H1 (cell line): ENCODE data around the gene RILPL1. TPM values are rescaled to one million over a fixed set of nuclear protein-coding genes. Genes with fewer than 3 reads are reported as not detected.
"Not testable (repeated sequence)": the region's sequence is repeated elsewhere in the genome, so short reads cannot be mapped to it uniquely, and the experiment has no call there.

Source experiments
- CTCF ChIA-PET: fragments of 300-600 bp; sonication (Branson Sonifier 250); formaldehyde crosslinking; loops from one replicate; lab custom pipeline; 2021; ENCODE audit not compliant: partially characterized antibody; lab: Charles Lee
- POLR2A ChIA-PET: fragments of 300-600 bp; sonication (Branson Sonifier 250); formaldehyde crosslinking; loops from one replicate; lab custom pipeline; 2021; ENCODE audit warnings: inconsistent platforms; ENCODE audit not compliant: partially characterized antibody; lab: Charles Lee
- DNase-seq, 2 experiments: peaks; one replicate each; pipeline versions ENCODE4 v3.0.0 to v3.0.0-alpha.2; 2010 to 2022; ENCODE audit warnings: low spot score in 2 of 2, low read depth in 1 of 2, mixed read lengths in 1 of 2
- FAIRE-seq: peaks from 2 replicates; lab custom pipeline; 2011; peaks lifted over from hg19 to GRCh38; lab: Jason Lieb, UNC
- H2AFZ ChIP-seq: 2 replicates; pipeline ENCODE4 v1.8.1; 2012; ENCODE audit warnings: low read length, inconsistent platforms
- H2AK5ac ChIP-seq: 2 replicates; pipeline ENCODE4 v1.6.1; 2013; ENCODE audit warnings: low read depth, low read length
- H2BK120ac ChIP-seq: replicated peaks from 2 replicates; pipeline ENCODE3; 2013; ENCODE audit warnings: low read depth, low read length, inconsistent platforms
- H2BK12ac ChIP-seq: 2 replicates; pipeline ENCODE4 v1.6.1; 2013; ENCODE audit warnings: low read depth, low read length
- H2BK15ac ChIP-seq: 2 replicates; pipeline ENCODE4 v1.6.1; 2013; ENCODE audit warnings: low read length
- H2BK20ac ChIP-seq: 2 replicates; pipeline ENCODE4 v1.6.1; 2013; ENCODE audit warnings: low read length
- H2BK5ac ChIP-seq: 2 replicates; pipeline ENCODE4 v1.6.1; 2013; ENCODE audit warnings: low read depth, low read length
- H3K14ac ChIP-seq: 2 replicates; pipeline ENCODE4 v1.6.1; 2013; ENCODE audit warnings: inconsistent platforms; ENCODE audit not compliant: insufficient read length
- H3K18ac ChIP-seq: 2 replicates; pipeline ENCODE4 v1.6.1; 2013; ENCODE audit warnings: low read length; ENCODE audit errors: extremely low read depth
- H3K23ac ChIP-seq: 2 replicates; pipeline ENCODE4 v1.6.1; 2013; ENCODE audit warnings: inconsistent platforms; ENCODE audit not compliant: insufficient read length
- H3K23me2 ChIP-seq: 2 replicates; pipeline ENCODE4 v1.6.1; 2013; ENCODE audit warnings: low read depth, low read length
- H3K27ac ChIP-seq: 2 replicates; pipeline ENCODE4 v1.6.1; 2011; ENCODE audit warnings: low read depth, low read length, inconsistent platforms
- H3K27me3 ChIP-seq, 4 experiments: replicated peaks in 1 of 4; 1 replicate in 1 of 4; 2 replicates in 3 of 4; pipeline versions ENCODE4 v1.6.1 to v1.8.1; 2011 to 2013; ENCODE audit warnings: low read length in 3 of 4, mild to moderate bottlenecking in 3 of 4, inconsistent platforms in 2 of 4, mixed read lengths in 2 of 4, moderate library complexity in 1 of 4; ENCODE audit not compliant: control insufficient read depth in 3 of 4, insufficient read depth in 3 of 4; ENCODE audit errors: extremely low read depth in 1 of 4
- H3K36me3 ChIP-seq, 4 experiments: 2 replicates each; pipeline versions ENCODE4 v1.6.1 to v1.8.1; 2011 to 2013; ENCODE audit warnings: mild to moderate bottlenecking in 4 of 4, low read length in 3 of 4, moderate library complexity in 2 of 4, control low read depth in 1 of 4, inconsistent platforms in 1 of 4; ENCODE audit not compliant: insufficient read depth in 4 of 4, control insufficient read depth in 2 of 4
- H3K4ac ChIP-seq: replicated peaks from 2 replicates; pipeline ENCODE3; 2013; ENCODE audit warnings: low read length, low read depth, mixed read lengths, inconsistent platforms; ENCODE audit not compliant: insufficient read length
- H3K4me1 ChIP-seq, 4 experiments: replicated peaks in 1 of 4; 1 replicate in 1 of 4; 2 replicates in 3 of 4; pipeline versions ENCODE4 v1.6.1 to v1.8.1; 2011 to 2013; ENCODE audit warnings: low read length in 3 of 4, inconsistent platforms in 2 of 4, mixed read lengths in 1 of 4; ENCODE audit not compliant: insufficient read depth in 4 of 4, control insufficient read depth in 3 of 4
- H3K4me2 ChIP-seq, 2 experiments: 2 replicates each; pipeline versions ENCODE4 v1.6.1 to v1.8.1; 2011 to 2013; ENCODE audit warnings: low read depth in 2 of 2, low read length in 2 of 2, control low read depth in 1 of 2, inconsistent platforms in 1 of 2, mild to moderate bottlenecking in 1 of 2; ENCODE audit not compliant: insufficient read depth in 1 of 2
- H3K4me3 ChIP-seq, 4 experiments: fragments of 200-600, 300-600 bp in 1 of 4; sonication (generic), shearing (Covaris generic), sonication (Bioruptor Twin) in 1 of 4; 2 replicates each; pipeline versions ENCODE4 v1.5.1 to v1.8.1; 2011 to 2016; ENCODE audit warnings: low read length in 4 of 4, low read depth in 3 of 4, control low read depth in 2 of 4, inconsistent platforms in 2 of 4, mild to moderate bottlenecking in 2 of 4, mixed read lengths in 1 of 4, moderate library complexity in 1 of 4; ENCODE audit not compliant: insufficient read depth in 2 of 4; ENCODE audit errors: extremely low read depth in 1 of 4
- H3K56ac ChIP-seq: replicated peaks from 2 replicates; pipeline ENCODE3; 2013; ENCODE audit warnings: low read depth, mild to moderate bottlenecking, mixed read lengths, low read length, inconsistent platforms; ENCODE audit not compliant: insufficient read length
- H3K79me1 ChIP-seq: 2 replicates; pipeline ENCODE4 v1.6.1; 2013; ENCODE audit warnings: low read depth, low read length, control low read depth
- H3K79me2 ChIP-seq, 2 experiments: 2 replicates each; pipeline versions ENCODE4 v1.6.1 to v1.8.1; 2012 to 2013; ENCODE audit warnings: low read length in 2 of 2, mild to moderate bottlenecking in 2 of 2, inconsistent platforms in 1 of 2; ENCODE audit not compliant: insufficient read depth in 2 of 2, control insufficient read depth in 1 of 2
- H3K9ac ChIP-seq, 4 experiments: replicated peaks in 1 of 4; 1 replicate in 1 of 4; 2 replicates in 3 of 4; pipeline versions ENCODE4 v1.6.1 to v1.8.1; 2011 to 2013; ENCODE audit warnings: low read depth in 3 of 4, low read length in 3 of 4, control low read depth in 2 of 4, mild to moderate bottlenecking in 2 of 4, moderate library complexity in 2 of 4, inconsistent platforms in 1 of 4; ENCODE audit errors: extremely low read depth in 1 of 4
- H3K9me3 ChIP-seq, 2 experiments: 2 replicates each; pipeline versions ENCODE4 v1.6.1 to v1.8.1; 2012 to 2013; ENCODE audit warnings: mild to moderate bottlenecking in 2 of 2, moderate library complexity in 2 of 2, control low read depth in 1 of 2, inconsistent platforms in 1 of 2, low read depth in 1 of 2, low read length in 1 of 2, mixed read lengths in 1 of 2; ENCODE audit not compliant: insufficient read depth in 2 of 2
- H4K20me1 ChIP-seq, 2 experiments: replicated peaks in 1 of 2; 2 replicates each; pipeline versions ENCODE3 to v1.8.1; 2011 to 2013; ENCODE audit warnings: inconsistent platforms in 2 of 2, low read length in 2 of 2, mild to moderate bottlenecking in 1 of 2; ENCODE audit not compliant: insufficient read depth in 2 of 2, control insufficient read depth in 1 of 2
- H4K5ac ChIP-seq: 2 replicates; pipeline ENCODE4 v1.6.1; 2013; ENCODE audit warnings: low read length, low read depth, mixed read lengths, inconsistent platforms; ENCODE audit not compliant: insufficient read length
- H4K8ac ChIP-seq: 2 replicates; pipeline ENCODE4 v1.8.0; 2013; ENCODE audit warnings: mild to moderate bottlenecking, moderate library complexity, low read length, inconsistent platforms; ENCODE audit not compliant: insufficient read depth; ENCODE audit errors: extremely low read depth
- H4K91ac ChIP-seq: replicated peaks from 2 replicates; pipeline ENCODE3; 2013; ENCODE audit warnings: low read length, mixed read lengths, inconsistent platforms; ENCODE audit not compliant: insufficient read length
- EZH2 ChIP-seq: fragments of 200-600 bp; sonication (generic); IDR thresholded peaks from 2 replicates; pipeline ENCODE4 v1.7.1; 2012; ENCODE audit warnings: low read depth, mild to moderate bottlenecking, moderate library complexity, low read length, inconsistent platforms; ENCODE audit not compliant: severe bottlenecking
- POU5F1 ChIP-seq: IDR thresholded peaks from 2 replicates; pipeline ENCODE4 v1.6.1; 2011; ENCODE audit warnings: low read depth, mild to moderate bottlenecking, low read length, moderate library complexity
- USF2 ChIP-seq: IDR thresholded peaks from 2 replicates; pipeline ENCODE4 v1.6.1; 2011; ENCODE audit warnings: low read length, improper control_type of control experiment
- whole genome bisulfite sequencing, 2 experiments: shearing (Covaris generic) in 1 of 2; methylation state at CpG; one replicate each; pipeline versions ENCODE4 v1.1.6 to v1.1.7; 2013 to 2015; ENCODE audit warnings: low lambda C conversion rate in 2 of 2, mixed read lengths in 2 of 2, inconsistent platforms in 1 of 2, low coverage in 1 of 2, missing lambda C conversion rate in 1 of 2; ENCODE audit not compliant: insufficient replicate concordance in 2 of 2, insufficient coverage in 1 of 2, insufficient read length in 1 of 2; ENCODE audit errors: extremely low coverage in 1 of 2, missing lambda C conversion rate in 1 of 2; 5-methylcytosine and 5-hydroxymethylcytosine counted together
- polyA plus RNA-seq, 7 experiments: library from polyadenylated mRNA; depleted of rRNA in 3 of 7; stranded (reverse) in 5 of 7; unstranded in 2 of 7; fragments of >200 nt in 5 of 7; fragments of 200-250 nt in 2 of 7; gene quantifications; 1 replicate in 5 of 7; 2 replicates in 1 of 7; 4 replicates in 1 of 7; pipeline versions ENCODE4 v1.2.1 to v1.2.3, GENCODE V29; 2011 to 2013; ENCODE audit warnings: missing spikeins in 2 of 7, mixed read lengths in 2 of 7
- total RNA-seq: library from RNA; stranded (reverse); fragmentation: NEBNext Ultra II Directional; extraction: Animal tissue kit (Norgen Biotek cat#: 25700); gene quantifications from 2 replicates; pipeline ENCODE4 v1.2.1, GENCODE V29; 2021

The RILPL1 gene
- total and polyA plus RNA-seq, 2 of the 8 experiments (the other 6 are each of a cell fraction or from before 2014, with no cell fraction given) = 6.7 to 9.4 TPM

- no peak for TF ChIP-seq USF2
- no peak for TF ChIP-seq POU5F1
- no peak for TF ChIP-seq EZH2
Measured at GRCh38 chr12:123482876-123483275, 50.6 kb downstream of the RILPL1 start (continued).

- H3K4me2 ChIP-seq, H3K36me3 ChIP-seq, H2AK5ac ChIP-seq, H3K18ac ChIP-seq, H2BK5ac ChIP-seq, H3K56ac ChIP-seq, H3K9ac ChIP-seq, H3K23me2 ChIP-seq, H3K9me3 ChIP-seq, H2BK20ac ChIP-seq, H2BK15ac ChIP-seq, H3K79me1 ChIP-seq, H3K14ac ChIP-seq, H4K20me1 ChIP-seq, H3K4me1 ChIP-seq, H2BK12ac ChIP-seq, H4K91ac ChIP-seq, H3K27me3 ChIP-seq, H3K4ac ChIP-seq, FAIRE-seq, H4K8ac ChIP-seq, H3K23ac ChIP-seq, H4K5ac ChIP-seq, H3K27ac ChIP-seq, H2BK120ac ChIP-seq, CTCF ChIA-PET, H3K4me3 ChIP-seq, H3K79me2 ChIP-seq, H2AFZ ChIP-seq, DNase-seq: not testable (repeated sequence)
- WGBS, 2 experiments = 96% methylated on average over 3 of the region's 5 CpGs; no CpG with 5 or more reads in 1 of the 2 experiments
- POLR2A ChIA-PET = interaction anchor here (1.1 to 2.3 kb wide), 2 partner anchors 21 to 23 kb away, joined by 3 to 6 read pairs; partner anchors contain the start of gene SNRNP35
Measured at GRCh38 chr12:123481251-123481650, 52.3 kb downstream of the RILPL1 start.
